Caco-2 (cell line): ENCODE results near the gene FANCI. TPM values are rescaled to one million over a fixed set of nuclear protein-coding genes. Genes with fewer than 3 reads are reported as not detected.

Experiments
- BruUV-seq: library from RNA; stranded (reverse); fragments of 400-500 nt; replicated peaks from 2 replicates; lab custom pipeline; 2021; lab: Mats Ljungman, UMichigan
- CTCF ChIA-PET: fragments of 300-600 bp; sonication (Branson Sonifier 250); formaldehyde crosslinking; loops from one replicate; lab custom pipeline; 2022; ENCODE audit warnings: antibody characterized with exemption; lab: Charles Lee
- POLR2A ChIA-PET: fragments of 300-600 bp; sonication (Branson Sonifier 250); formaldehyde crosslinking; loops from one replicate; lab custom pipeline; 2022; ENCODE audit warnings: antibody characterized with exemption; lab: Charles Lee
- DNase-seq, 2 experiments: peaks; one replicate each; pipeline versions ENCODE4 v3.0.0 to v3.0.0-alpha.2; 2020 to 2022
- H3K27me3 ChIP-seq: replicated peaks from 2 replicates; pipeline ENCODE4 v1.6.0; 2011; ENCODE audit warnings: low read length; ENCODE audit not compliant: control insufficient read depth, insufficient read depth
- H3K36me3 ChIP-seq: 2 replicates; pipeline ENCODE4 v1.5.1; 2011; ENCODE audit warnings: low read length; ENCODE audit not compliant: control insufficient read depth, insufficient read depth
- H3K4me1 ChIP-seq: fragments of 250-450 bp; sonication (Bioruptor Pico); 2 replicates; pipeline ENCODE4 v1.5.1; 2020; ENCODE audit warnings: mild to moderate bottlenecking
- H3K4me3 ChIP-seq: 2 replicates; pipeline ENCODE4 v1.5.1; 2011; ENCODE audit warnings: low read depth, mild to moderate bottlenecking, control low read depth, low read length
- H3K9me3 ChIP-seq: fragments of 250-450 bp; sonication (Bioruptor Pico); 2 replicates; pipeline ENCODE4 v1.5.1; 2020; ENCODE audit warnings: mild to moderate bottlenecking, moderate library complexity
- H3K27ac Mint-ChIP-seq: one replicate; pipeline ENCODE4 v1.8.0; 2022; ENCODE audit warnings: mixed read lengths; ENCODE audit not compliant: unreplicated experiment
- H3K27me3 Mint-ChIP-seq: one replicate; pipeline ENCODE4 v1.8.0; 2022; ENCODE audit warnings: mixed read lengths; ENCODE audit not compliant: insufficient read depth, unreplicated experiment
- H3K36me3 Mint-ChIP-seq: one replicate; pipeline ENCODE4 v1.8.0; 2022; ENCODE audit warnings: mild to moderate bottlenecking, mixed read lengths; ENCODE audit not compliant: insufficient read depth, unreplicated experiment
- H3K4me1 Mint-ChIP-seq: one replicate; pipeline ENCODE4 v1.8.0; 2022; ENCODE audit warnings: low read depth, mixed read lengths; ENCODE audit not compliant: unreplicated experiment
- H3K4me3 Mint-ChIP-seq: one replicate; pipeline ENCODE4 v1.8.0; 2022; ENCODE audit warnings: mild to moderate bottlenecking, moderate library complexity, mixed read lengths; ENCODE audit not compliant: unreplicated experiment
- H3K9me3 Mint-ChIP-seq: one replicate; pipeline ENCODE4 v1.8.0; 2022; ENCODE audit warnings: mixed read lengths; ENCODE audit not compliant: unreplicated experiment
- CTCF ChIP-seq, 2 experiments: fragments of 200-600 bp in 1 of 2; IDR thresholded peaks; 1 replicate in 1 of 2; 2 replicates in 1 of 2; pipeline versions ENCODE4 v1.5.1 to v1.8.0; 2011 to 2022; ENCODE audit warnings: antibody characterized with exemption in 1 of 2, control low read depth in 1 of 2, inconsistent platforms in 1 of 2, low read depth in 1 of 2, low read length in 1 of 2, mild to moderate bottlenecking in 1 of 2, moderate library complexity in 1 of 2; ENCODE audit not compliant: insufficient read depth in 1 of 2, severe bottlenecking in 1 of 2, unreplicated experiment in 1 of 2
- intact Hi-C: fragments of 100-400 bp; cut with micrococcal nuclease; formaldehyde crosslinking; loops from one replicate; pipeline ENCODE4 v1.10.0; 2022; ENCODE audit not compliant: unreplicated experiment
- total RNA-seq: library from RNA; stranded (reverse); gene quantifications from 2 replicates; pipeline ENCODE4 v1.2.3, GENCODE V29; 2022

The FANCI gene
- total RNA-seq, 1 experiment from 2014 or later: 94.2 TPM

- H3K9me3 Mint-ChIP-seq: no peaks in the 10 kb centered on the region
- peaks cover 65% of the 10 kb centered on the region for H3K36me3 Mint-ChIP-seq
- H3K27me3 Mint-ChIP-seq: peaks cover 3% of the 10 kb centered on the region
- peaks cover 23% of the 10 kb centered on the region for H3K4me1 Mint-ChIP-seq
- Histone ChIP-seq H3K27me3 (no peaks in the 10 kb centered on the region), H3K4me3 (no peak overlapping the region), H3K9me3 (no peaks in the 10 kb centered on the region), H3K36me3 (peaks cover 7% of the 10 kb centered on the region), H3K4me1 (0 out of 2 replicates have a peak, but pooled peaks cover 3% of the 10 kb centered on the region)
- peak in 1 of 2 experiments; percentile 43 for DNase-seq
- H3K4me3 Mint-ChIP-seq: no peak overlapping the region
- POLR2A ChIA-PET: no interaction called here
- intact Hi-C loops: no loop called here
- BruUV-seq: no TSS peak
- peak overlapping the region; percentile 45 for H3K27ac Mint-ChIP-seq
- peak in 1 of 2 experiments; percentile 41 for TF ChIP-seq CTCF (IDR thresholded peaks at IDR 0.05; ENCODE audit: insufficient read depth in 1 of 2, low read depth in 1 of 2, low read length in 1 of 2, severe bottlenecking in 1 of 2, unreplicated experiment in 1 of 2)
- CTCF ChIA-PET: interaction anchor here (0.7 kb wide), 1 partner anchor 112 kb away, joined by 5 read pairs; no protein-coding TSS in a partner anchor
Measured at GRCh38 chr15:89332446-89332845, 88.7 kb downstream of the FANCI start.

GRCh38 chr15:89333011-89333860 is 89.5 kb downstream of the FANCI start:
- CTCF ChIA-PET: interaction anchor here (0.7 kb wide), 1 partner anchor 111 kb away, joined by 5 read pairs; no protein-coding TSS in a partner anchor
- no peak for DNase-seq
- Mint-ChIP-seq H3K4me3 (peak overlapping the region; percentile 85), H3K4me1 (peaks cover 23% of the 10 kb centered on the region), H3K9me3 (no peaks in the 10 kb centered on the region), H3K27me3 (peaks cover 3% of the 10 kb centered on the region), H3K36me3 (peaks cover 57% of the 10 kb centered on the region), H3K27ac (peak overlapping the region; percentile 45)
- Histone ChIP-seq H3K27me3 (no peaks in the 10 kb centered on the region), H3K4me1 (0 out of 2 replicates have a peak, but pooled peaks cover 3% of the 10 kb centered on the region), H3K9me3 (no peaks in the 10 kb centered on the region), H3K36me3 (peaks cover 7% of the 10 kb centered on the region), H3K4me3 (peak overlapping the region; percentile 96)
- intact Hi-C loops: no loop called here
- BruUV-seq: no TSS peak
- TF ChIP-seq CTCF (IDR thresholded peaks at IDR 0.05; ENCODE audit: insufficient read depth in 1 of 2, low read depth in 1 of 2, low read length in 1 of 2, severe bottlenecking in 1 of 2, unreplicated experiment in 1 of 2): no peak
- POLR2A ChIA-PET: interaction anchor here (0.5 kb wide), 1 partner anchor 109 kb away, joined by 3 read pairs; no protein-coding TSS in a partner anchor

- peak overlapping the region; percentile 96 for H3K4me3 ChIP-seq
- DNase-seq: no peak
- 0 out of 2 replicates have a peak, but pooled peaks cover 3% of the 10 kb centered on the region for H3K4me1 ChIP-seq
- no peaks in the 10 kb centered on the region for H3K9me3 ChIP-seq
- H3K27me3 ChIP-seq: no peaks in the 10 kb centered on the region
- BruUV-seq: no TSS peak
- intact Hi-C loops: no loop called here
- peak overlapping the region; percentile 85 for H3K4me3 Mint-ChIP-seq
- POLR2A ChIA-PET: no interaction called here
- H3K36me3 Mint-ChIP-seq: peaks cover 49% of the 10 kb centered on the region
- peaks cover 23% of the 10 kb centered on the region for H3K4me1 Mint-ChIP-seq
- H3K27ac Mint-ChIP-seq: no peak overlapping the region
- H3K9me3 Mint-ChIP-seq: no peaks in the 10 kb centered on the region
- CTCF ChIA-PET: interaction anchor here (1.2 to 1.8 kb wide), 2 partner anchors 96 to 127 kb away, joined by 3 to 9 read pairs; no protein-coding TSS in a partner anchor
- H3K36me3 ChIP-seq: peaks cover 5% of the 10 kb centered on the region
- no peak for TF ChIP-seq CTCF (IDR thresholded peaks at IDR 0.05; ENCODE audit: insufficient read depth in 1 of 2, low read depth in 1 of 2, low read length in 1 of 2, severe bottlenecking in 1 of 2, unreplicated experiment in 1 of 2)
- H3K27me3 Mint-ChIP-seq: peaks cover 3% of the 10 kb centered on the region
Measured at GRCh38 chr15:89333959-89334509, 90.3 kb downstream of the FANCI start.
